Superior temporal gyrus (tissue), 1 donor: ENCODE measurements around the gene TTC23L.

Experiments used
- DNase-seq: peaks from one replicate; pipeline ENCODE4 v3.0.0-alpha.2; 2016; ENCODE audit errors: extremely low spot score

The TTC23L gene

DNA sequence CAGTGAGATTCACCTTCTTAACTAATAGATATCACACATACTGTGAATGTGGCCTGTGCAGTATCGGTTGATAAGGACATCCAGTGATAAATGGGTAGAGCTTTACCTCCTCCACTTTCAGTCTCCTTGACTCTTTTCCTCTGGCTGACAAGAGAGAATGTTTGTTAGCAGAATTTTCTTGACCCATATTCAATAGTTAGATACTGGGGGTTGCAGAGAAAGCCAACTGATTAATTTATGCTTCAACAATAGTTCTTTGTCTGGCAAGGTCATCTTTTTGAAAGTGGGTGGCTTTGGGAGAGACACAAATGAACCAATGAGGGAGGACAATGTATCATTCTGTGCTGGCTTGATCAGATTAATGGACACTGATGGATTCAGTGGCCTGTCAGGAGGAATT lies 30.3 kb downstream of the TTC23L start:
- DNase-seq: peak; percentile 87

DNA sequence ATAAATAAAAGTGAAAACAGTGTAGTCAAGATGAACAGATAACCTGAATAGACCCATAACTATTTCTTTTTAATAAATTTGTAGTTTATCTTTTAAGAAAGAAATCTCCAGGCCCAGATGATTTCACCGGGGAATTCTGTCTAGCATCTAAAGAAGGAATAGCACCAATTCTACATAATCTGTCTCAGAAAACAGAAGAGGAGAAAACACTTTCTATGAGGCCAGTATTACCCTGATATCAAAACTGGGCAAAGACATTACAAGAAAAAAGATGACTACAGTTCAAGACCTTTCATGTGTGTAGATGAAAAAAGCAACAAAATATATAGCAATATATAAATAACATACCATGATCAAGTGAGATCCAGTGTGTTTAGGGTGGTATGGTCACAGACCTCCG lies 31.4 kb downstream of the TTC23L start:
- no peak for DNase-seq

DNA sequence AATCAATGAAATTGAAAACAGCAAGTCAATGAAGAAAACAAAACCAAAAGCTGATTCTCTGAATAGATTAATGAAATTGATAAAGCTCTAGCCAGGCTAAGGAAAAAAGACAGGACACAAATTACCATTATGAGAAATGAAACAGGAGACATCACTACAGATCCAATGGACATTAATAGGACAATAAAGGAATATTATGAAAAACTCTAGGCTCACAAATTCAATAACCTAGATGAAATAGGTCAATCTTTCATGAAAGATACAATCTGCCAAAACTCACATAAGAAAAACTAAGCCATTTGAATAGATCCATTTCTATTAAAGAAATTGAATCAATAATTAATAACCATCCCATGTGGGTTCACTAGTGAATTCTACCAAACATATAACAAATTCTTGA lies 37.3 kb downstream of the TTC23L start:
- DNase-seq: no peak

DNA sequence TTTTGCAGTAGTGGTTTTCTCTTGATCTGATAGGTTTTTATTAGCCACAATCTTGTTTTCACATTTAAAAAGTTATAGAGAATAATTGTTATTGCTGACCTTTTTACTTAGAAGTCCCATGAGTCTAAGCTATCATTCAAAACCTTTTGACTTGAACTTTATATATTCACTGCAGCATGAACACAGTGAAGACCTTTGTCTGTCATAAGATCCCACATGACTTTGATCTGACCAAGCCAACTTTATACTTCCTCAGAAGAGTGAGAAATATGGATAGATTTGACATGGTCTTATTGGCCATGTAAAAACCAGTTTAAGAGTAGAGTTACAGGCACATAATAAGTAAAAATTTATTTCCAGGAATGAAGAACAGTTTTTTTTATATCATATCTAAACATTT lies 42.3 kb downstream of the TTC23L start:
- DNase-seq: no peak

DNA sequence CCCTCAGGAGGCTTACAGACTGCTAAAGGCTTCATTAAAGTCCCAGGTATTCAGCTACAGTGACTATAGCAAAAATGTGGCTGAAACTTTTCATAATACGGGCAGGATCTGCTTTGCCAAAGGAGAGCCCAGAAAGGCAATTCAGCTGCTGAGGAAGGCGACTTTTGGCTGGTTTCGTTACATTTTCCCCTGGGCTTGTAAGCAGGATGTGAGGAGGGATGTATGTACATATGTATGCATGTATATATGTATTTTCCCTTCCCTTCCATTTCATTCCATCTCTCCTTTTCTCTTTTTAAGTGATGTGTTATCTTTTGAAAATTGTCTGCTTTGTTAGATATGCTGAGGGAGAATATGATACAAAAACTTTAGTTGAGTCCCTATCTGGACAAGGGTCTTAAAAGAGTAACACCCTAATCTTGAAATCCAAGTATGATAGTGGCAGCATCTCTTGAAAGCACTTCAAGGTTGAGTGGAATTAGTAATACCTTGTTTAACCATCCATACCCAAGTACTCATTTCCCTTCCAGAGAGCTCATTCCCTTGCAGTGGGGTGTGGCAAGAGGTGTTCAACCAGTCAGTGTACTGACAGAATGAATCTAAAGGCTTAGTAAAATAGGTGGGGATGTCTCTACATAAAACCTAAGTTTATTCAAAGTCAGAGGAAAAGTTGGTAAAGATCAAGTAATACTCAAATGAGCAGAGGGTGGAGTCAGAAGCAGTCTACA lies 47.6 kb downstream of the TTC23L start:
- DNase-seq: no peak

DNA sequence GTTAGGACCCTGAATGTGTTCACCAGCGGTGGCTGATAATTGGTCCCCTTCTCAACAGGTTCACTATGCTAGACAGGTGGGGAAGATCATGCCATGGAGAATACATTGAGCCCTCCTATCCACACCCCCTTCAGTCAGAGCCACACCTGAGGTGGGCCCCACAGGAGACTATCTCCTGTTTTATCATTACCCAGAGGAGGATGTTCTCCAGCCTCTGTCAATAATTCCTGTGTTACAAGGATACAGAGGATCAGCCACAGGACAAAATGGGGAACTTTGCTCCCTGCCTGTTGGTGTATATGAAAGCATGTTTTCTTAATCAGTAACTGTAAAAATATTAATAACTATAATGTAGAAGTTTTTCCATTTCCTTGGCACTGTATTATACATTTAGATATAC lies 50.4 kb downstream of the TTC23L start:
- no peak for DNase-seq

DNA sequence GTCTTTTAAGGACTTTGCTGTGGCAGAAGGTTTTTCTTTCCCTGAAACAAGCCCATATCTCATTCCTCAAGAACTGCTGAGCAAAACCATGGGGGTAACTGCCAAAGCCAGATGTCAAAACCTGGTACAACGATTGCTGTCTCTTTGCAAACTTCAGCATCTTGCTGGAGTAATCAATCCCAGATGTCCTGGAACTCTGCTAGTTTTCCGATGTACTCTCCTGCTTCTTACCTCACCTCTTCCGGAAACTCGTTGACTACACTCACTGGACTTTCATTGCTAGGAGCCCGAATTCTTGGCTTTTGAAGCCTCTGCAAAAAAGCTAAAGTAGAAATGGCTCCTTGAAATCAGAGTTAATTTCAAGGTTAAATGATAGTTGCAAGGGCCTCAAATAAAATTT lies 53.0 kb downstream of the TTC23L start:
- DNase-seq: no peak

DNA sequence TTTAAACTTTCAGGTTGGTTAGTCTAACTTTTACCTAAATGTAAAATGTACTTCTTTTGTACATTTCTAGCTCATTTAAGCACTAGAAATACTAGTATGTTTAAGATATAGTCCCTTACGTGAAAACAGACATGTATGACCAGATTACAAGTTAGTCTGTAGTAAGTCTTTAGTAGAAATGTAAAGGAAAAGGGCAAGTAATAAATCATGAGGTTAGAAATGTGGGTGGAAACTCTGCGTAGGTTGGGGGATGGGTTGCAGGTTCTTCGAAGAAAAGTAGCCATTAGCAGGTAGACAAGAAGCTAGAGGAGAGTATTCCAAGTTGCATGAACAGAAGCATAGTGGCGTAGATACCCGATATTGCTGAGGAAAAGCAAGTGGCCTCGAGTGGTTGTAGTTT lies 53.5 kb downstream of the TTC23L start:
- no peak for DNase-seq

DNA sequence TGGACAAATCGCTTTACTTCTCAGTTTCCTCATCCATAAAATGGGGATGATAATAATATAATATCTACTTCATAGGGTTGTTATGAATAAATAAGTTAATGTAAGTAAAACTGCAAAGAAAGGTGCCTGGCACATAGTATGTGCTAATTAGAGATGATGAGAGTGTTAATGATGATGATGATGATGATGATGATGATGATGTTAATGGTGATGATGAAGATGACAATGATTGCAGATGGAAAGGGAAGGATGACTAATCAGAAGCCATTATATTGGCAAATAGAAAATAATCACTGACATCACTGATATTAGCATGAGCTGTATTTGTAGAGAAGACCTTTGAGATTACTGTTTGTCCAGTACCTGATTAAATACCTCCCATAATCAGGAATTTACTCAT lies 55.8 kb downstream of the TTC23L start:
- no peak for DNase-seq

DNA sequence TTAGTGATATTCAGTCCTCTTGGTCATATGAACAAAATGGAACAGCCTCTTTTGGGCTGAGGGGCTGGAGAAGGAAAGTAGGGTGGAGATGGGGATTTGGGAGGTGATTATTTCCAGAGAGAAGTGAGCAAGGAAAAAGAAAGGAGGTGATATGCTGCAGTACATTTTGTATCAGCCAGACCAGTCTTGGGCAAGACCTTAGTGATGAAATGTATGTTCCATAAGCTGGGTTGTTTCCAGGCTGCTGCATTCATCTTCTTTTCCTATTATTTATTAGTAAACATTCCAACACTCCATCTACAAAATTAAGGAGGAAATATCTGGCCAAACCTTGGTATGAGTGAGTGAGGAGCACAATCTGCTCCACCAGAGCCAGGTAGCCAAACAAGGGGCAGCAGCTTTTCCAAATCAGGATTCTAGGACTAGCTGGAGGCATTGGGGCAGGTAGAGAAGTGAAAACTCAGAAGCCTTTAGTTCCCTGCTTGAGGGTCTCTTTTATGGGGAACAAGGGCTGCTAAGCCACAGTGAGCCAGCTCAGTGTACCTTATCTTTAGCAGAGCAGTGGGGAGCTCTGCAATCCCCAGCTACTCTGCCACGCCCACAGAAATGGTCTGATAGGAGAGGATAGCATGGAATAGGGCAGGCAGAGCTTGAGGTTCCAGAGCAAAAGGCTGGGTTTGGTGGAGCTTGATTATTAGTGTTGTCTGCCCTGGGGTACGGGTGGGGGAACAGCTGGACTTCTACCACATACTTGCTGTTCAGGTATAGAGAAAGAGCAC lies 56.9 kb downstream of the TTC23L start:
- DNase-seq: no peak

DNA sequence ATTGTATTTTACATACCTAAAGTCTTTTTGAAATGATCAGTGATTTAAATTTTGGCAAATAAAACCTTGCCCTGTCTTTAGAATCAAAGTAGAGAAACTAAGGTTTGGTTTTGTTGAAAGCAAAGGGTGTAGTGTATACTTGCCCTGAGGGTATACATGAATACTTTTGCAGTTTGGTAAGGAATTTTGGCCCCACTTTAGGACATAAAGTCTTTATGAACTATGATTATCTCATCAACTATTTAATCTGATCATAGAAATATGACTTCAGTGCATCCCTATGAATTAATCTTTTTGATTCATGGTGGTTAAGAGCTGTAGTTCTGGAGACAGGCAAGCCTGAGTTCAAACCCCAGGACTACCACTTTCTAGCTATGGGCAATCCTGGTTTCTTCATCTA lies 58.7 kb downstream of the TTC23L start:
- no peak for DNase-seq

DNA sequence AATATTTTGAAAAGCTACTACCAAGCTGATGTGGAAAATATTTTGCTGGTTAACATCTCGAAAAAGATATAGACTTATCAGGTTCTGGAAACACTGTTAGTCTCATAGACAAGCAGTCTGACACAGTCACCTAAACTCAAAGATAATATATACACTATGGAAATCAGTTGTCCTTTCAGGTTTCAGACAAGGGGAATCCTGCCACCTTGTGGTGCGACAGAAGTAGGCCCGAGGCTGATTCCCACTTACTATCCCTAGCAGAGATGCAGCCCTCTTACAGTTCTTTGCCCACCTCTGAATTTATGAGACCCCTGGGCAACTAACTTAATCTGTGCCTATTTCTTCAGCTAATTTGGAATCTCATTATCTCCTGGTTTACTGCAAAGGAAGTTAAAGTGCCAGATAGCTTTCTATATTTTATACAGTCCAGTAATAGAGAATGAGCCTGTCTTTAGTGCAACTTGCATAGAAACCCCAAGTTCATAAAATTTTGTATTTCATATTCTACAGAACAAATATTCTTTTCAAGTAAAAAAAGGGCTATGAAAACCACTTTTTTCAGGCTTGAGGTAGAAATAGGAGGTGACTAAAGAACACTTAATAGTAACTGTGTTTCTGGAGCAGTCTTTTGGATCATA lies 59.4 kb downstream of the TTC23L start:
- DNase-seq: peak; percentile 92

DNA sequence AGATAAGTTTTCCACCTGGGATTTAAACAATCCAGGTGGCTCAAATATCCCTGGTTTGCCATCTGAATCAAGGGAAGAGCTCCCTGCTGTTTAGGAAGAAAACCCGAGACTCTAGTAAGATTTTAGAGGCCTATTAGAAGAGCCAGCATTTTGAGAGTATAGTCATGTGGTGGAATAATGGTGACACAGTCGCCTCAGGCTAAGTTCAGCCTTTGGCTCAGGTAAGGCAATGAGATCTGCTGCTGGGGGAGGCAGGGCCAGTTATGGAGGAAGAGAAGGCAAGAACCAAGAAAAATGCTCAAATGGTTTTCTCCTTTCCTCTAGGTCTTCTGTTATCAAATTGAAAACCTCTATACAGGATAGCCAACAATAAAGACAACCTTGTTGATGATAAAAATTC lies 60.1 kb downstream of the TTC23L start:
- DNase-seq: no peak

DNA sequence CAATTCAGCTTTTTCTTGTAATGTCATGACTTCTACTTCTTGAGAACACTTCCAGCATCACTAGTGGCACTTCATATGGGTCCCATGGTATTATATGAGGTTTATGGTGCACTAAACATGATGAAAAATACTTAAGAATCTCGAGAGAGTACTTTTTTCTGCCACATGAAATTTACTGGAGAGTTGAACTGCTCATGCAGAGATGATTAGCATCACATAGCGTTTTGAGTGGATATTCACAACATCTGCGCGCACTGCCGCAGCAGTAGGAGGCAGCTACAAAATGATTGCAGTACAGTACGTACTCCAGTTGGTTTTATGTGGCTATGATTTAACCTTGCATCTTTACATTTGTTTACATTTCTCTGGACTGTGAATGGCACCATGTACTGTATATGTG lies 61.7 kb downstream of the TTC23L start:
- DNase-seq: no peak

DNA sequence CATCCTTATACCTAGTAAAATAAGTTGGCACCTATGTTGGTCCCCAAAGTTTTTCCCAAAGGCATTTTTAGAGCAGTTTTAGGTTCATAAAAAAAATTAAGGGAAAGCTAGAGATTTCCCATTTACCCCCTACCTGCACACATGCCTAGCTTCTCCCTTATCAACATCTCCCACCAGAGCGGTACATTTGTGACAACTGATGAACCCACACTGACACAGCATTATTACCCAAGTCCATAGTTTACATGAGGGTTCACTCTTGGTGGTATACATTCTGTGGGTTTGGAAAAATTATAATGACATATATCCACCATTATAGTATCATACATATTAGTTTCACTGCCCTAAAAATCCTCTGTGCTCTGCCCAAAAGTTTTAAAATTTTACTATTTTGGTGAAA lies 64.3 kb downstream of the TTC23L start:
- no peak for DNase-seq

DNA sequence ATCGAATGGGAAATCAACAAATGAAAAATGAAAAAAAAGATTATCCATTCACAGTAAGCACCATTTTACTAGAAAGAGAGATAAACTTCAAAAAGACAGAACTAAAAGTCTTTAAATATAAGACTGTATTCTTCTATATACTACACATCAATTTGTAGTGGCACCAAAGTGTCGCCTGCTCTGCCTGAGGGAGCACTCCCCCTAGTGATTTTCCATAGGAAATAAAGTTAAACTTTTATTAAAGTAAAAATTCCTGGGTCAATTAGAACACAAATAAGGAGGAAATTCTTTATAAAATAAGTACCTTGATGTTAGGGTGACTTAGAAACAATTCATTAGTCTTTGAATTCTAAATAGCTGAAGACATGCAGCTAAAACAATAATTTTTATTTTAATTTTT lies 66.6 kb downstream of the TTC23L start:
- no peak for DNase-seq

DNA sequence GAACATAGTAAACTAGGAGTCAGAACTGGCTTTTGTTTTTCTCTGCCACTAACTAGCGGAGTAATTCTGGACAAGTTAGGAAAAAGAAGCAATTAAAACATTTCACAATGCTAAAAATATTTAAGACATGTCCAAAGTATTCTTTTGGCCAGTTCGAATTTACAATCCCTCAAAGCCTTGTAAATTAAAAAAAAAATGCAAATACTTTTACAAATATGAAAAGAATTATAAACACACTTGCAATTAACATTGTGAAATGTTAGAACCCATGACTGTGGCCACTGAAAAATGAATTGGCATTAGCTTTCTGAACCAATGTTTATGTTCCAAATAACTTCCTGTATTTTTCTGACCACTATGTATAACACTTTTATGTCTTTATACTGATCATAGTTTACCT lies 74.1 kb downstream of the TTC23L start:
- no peak for DNase-seq

DNA sequence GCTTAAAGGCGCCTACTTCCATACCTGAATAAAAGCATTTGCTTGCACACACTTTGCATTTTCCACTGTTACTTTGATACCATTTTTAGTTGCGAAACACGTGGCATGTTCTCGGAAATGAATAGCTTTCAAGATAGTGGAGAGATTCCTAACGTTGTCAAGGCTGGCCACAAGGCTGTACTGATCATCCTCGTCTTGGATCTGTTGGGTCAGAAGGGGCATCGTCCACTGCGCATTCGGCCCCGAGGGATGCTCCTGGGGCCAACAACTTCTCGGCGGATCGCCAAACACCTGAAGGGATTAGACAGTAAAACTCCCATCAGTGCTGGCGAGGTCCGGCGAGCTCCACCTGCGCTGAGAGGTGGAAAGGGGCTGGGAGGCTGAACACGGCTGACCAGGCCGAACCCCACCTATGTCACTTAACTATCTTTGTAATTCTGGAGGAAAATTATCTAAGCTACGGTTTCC lies 75.7 kb downstream of the TTC23L start:
- DNase-seq: no peak

DNA sequence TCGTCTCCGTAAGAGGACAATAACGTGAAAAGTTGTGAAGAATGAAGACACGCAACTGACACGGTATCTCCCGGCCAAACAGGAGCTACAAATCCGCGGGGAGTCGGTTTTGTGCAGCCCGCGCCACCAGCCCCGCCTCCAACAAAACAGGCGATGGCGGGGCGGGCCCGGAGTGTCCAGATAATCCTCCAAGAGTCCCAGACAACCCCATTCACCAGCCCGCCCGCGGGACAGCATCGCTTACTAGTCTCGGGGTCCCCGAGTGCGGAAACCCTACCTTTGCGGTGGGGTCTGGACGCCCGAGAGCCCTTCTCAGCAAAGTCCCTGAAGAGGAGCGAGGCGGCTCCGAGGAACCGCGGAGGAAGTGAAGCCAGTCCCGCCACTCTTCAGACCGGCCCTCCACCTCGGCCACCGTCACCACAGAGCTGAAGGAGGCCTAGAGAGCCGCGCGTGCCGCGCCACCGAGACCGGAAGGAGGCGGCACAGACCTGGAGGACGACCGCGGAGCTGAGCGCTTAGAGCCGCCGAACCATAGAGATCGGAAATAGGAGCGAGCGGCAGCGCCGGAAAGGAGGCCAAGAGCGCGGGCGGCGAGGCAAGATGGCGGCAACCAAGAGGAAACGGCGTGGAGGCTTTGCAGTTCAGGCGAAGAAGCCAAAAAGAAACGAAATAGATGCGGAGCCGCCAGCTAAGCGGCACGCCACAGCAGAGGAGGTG lies 76.3 kb downstream of the TTC23L start, which contains the start of the genes BRIX1 and RAD1:
Gene BRIX1 (plus strand): TSS at position 573 of the 717 bp plus-strand sequence. CDS start 28 bp downstream, at position 601.
Gene RAD1 (minus strand): TSS at position 366 of the 717 bp plus-strand sequence. CDS start 612 bp downstream, outside the sequence.
- DNase-seq: peak; percentile 97

DNA sequence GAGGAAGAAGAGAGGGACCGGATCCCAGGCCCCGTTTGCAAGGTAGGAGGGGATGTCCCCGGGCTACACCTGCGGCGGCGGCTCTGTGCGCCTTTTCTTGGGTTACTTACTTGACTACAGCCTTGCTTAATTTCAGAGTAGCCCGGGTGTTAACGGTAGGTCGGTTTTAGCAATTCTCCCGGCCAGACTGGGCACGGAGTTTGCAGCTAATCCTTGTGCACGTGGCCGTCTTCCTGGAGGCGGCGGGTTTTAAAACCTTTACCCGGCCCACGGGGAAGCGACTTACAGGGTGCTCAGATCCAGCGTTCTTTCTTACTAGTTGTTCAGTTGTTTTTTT lies 76.9 kb downstream of the TTC23L start:
- no peak for DNase-seq

DNA sequence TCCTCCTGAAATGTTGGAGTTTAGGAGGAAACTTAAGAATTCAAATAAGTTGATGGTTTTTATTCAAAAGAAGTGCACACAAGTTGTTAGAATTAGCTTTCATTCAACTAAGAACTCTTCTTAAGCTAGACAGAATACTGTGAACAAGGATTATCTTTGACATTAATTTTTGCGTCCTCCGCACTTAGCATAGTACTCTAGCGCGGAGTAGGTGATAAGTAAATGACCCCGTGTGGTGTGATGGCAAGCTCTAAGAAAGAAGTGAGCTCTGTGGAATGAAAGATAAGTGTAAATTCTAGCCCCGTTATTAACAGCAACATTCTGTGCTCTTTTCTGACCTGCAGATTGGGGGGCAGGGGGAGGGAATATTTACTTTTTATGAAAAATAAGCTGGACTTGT lies 77.6 kb downstream of the TTC23L start:
- DNase-seq: no peak

DNA sequence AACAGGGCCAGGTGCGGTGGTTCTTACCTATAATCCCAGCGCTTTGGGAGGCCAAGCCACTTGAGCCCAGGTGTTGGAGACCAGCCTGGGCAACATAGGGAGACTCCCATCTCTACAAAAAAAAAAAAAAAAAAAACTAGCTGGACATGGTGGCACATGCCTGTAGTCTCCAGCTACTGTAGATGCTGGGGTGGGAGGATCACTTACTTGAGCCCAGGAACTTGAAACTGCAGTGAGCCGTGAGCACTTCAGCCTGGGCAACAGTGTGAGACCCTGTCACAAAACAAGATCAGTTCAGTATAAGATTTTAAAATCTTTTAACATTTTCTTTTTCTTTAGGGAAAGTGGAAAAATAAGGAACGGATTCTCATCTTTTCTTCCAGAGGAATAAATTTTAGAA lies 79.1 kb downstream of the TTC23L start:
- no peak for DNase-seq
